ENCODE data around the gene MACROD2.

Gene MACROD2

DNA sequence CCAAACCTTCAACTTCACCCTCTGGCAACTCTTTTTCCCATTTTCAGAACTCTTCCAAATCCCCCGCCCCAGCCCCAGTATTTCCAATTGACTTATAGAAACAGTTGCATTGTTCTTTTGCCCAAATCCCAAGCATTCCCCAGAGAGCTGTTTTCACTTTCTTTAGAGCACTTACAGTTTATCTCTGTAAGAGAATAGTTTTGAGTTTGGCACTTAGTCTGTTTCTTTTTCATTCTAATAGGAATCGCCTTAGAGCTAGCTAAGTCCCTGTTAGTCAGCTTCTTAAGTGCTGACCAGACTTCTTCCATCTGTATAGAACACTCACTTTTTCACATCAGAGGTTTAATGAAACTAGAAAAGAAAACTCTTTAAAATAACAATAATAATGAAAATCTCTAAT, 716.3 kb downstream of the MACROD2 start:
- DNase-seq (ENCODE audit: low spot score): no peak

GRCh38 chr20:14712302-14712739, 717.0 kb downstream of the MACROD2 start:
- no peak for DNase-seq (ENCODE audit: low spot score)

DNA sequence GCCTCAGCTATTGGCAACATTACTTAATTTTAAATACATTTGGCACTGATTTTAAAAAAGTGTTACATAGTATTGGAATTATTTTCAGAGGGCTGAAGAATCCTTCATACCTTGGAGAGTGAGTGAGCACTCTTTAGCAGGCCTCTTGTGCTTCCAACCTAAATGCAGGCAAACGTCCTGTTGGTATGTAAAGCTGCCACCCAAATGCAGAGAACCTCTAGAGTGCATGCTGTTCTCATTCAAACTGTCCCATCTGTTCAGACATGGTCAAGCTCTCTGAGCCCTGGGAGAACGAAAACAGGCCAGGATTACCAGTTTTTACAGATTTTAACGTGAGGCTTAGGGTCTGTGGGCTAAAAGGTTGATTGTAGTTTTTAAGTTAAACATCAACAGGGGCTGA, 720.1 kb downstream of the MACROD2 start:
- no peak for DNase-seq (ENCODE audit: low spot score)

DNA sequence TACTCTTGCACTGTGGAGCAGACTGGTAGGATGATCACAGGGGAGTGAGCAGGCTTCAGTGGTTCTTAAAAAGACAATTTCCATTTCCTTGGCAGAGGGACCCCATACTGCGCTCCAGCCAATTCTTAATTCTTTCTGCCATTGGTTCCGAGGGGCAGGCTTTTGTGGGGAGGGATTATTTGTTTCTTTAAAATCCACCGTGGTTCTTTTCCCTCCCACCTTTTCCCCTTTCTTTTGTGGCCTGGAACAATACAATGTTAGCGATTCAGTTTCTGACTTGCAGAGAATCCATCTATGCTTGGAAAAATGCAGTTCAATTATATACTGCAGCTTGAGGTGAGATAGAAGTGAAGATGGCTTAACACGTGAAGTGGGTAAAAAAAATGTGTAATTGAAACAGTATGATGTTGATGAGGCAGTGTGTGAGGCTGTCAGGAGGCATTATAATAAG, 721.1 kb downstream of the MACROD2 start:
- DNase-seq (ENCODE audit: low spot score): no peak

DNA sequence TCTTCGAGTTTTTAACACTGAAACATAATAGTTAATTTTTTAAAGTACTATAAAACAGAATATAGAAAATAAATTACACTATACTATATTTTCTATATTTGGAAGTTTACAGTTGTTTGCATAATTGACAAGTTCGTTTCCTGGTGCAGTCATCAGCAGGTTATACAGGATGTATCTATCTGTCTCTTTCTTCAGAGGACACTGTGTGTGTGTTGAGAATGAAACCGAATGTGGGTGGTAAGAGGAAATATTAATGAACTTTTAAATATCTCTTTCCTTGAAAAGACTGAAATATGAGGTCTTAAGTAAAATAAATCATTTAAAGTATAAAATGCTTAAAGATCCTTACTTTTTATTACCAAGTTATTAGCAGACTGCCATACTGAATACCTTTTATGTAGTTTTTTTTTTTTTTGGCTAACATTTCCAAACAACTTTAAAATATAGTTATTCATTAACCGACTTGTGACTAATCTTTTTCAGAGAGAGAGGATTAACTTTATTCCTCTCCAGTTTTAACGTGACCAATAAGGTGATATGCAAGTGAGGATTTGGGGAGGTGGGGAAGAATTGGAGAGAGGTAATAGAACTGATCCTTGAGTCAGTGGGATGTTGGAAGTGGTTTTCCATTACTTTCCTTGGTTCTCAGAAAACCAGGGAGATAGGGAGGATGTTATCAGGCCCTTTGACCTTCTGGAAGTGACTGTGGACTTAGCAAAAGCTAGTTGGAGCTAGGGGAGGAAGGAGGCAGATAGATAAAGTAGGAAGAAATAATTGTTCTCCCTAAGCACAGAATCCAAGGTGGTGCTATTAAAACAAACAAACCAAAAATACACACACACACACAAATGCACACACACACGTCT, 722.1 kb downstream of the MACROD2 start:
- DNase-seq (ENCODE audit: low spot score): no peak

DNA sequence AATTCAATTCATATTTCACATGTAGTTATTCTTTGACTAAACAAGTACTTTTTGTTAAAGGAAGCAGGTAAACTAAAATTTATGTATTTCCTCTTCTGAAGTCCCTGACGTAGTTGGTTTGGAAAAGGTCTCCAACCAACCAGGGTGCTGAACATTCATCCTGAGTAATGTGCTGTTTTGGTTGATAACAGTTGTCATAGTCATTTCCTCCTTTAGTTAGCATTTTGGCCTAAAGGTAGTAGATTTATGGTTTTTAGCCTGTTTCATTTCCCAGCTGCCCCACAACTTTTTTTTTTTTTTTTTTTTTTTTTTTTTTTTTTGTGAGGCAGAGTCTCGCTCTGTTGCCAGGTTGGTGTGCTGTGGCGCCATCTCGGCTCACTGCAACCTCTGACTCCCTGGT, 724.9 kb downstream of the MACROD2 start:
- DNase-seq (ENCODE audit: low spot score): no peak

DNA sequence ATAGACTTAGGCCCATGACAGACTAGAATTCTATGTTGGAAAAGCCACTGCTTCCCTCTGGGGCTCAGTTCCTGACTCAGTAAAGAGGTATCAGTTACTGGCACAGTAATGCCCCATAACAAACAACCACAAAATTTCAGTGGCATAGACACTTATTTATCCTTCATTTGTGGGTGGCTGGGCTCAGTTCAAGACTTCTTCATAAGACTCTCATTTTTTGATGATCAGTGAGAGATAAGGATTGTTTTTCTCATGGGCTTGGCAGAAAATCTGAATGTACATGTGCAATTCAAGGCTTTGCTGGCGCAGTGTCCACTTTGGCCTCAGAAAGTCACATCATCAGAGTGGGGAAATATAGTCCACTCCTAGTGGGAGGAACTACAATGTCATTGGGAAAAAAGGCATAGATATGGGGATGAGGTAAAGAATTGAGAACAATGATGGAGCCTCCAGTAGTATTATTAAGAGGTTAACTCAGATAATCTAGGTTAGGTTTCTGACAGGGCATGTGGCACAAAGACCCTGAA, 726.7 kb downstream of the MACROD2 start:
- DNase-seq (ENCODE audit: low spot score): no peak

- DNase-seq (ENCODE audit: low spot score): no peak
Observed at GRCh38 chr20:14723614-14724013, 728.3 kb downstream of the MACROD2 start.

- DNase-seq (ENCODE audit: low spot score): no peak
Observed at GRCh38 chr20:14724036-14724435, 728.7 kb downstream of the MACROD2 start.

DNA sequence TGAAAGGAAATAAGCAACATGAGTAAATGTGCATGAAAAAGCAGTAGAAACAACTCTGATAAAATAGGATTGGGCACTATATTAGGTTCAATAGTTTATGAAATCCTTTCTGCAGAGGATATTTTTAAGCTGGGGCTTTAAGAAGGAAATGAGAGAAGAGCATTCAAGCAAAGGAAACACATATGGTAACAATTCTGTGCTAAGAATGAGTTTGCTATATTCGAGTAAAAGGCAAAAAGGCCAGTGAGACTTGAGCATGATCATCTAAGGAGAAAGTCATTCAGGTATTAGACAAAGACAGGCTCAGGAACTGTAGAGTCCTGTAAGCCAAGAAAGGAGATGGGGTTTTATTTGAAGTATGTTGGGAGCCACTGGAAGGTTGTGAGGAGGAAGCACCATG, 729.2 kb downstream of the MACROD2 start:
- DNase-seq (ENCODE audit: low spot score): no peak

DNA sequence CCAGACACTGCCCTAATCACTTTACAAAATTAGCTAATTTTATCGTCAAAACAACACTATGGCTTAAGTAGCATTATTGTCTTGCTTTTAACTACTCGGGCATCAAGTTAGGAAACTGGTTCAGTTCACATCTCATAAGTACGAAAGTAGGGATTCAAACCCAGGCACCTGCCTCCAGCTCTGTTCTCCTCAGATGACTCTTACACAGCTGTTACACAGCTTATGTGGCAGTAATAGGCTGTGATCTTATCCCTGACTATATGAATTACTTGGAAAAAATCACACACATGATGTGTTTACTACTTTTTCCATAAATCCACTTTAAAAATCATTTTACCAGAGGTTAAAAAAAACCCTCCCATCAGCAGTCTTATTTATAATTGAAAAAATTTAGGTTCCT, 731.3 kb downstream of the MACROD2 start:
- no peak for DNase-seq (ENCODE audit: low spot score)

GRCh38 chr20:14727485-14728150, 732.3 kb downstream of the MACROD2 start:
- no peak for DNase-seq (ENCODE audit: low spot score)

GRCh38 chr20:14729390-14729789, 734.1 kb downstream of the MACROD2 start:
- DNase-seq (ENCODE audit: low spot score): no peak

- DNase-seq (ENCODE audit: low spot score): no peak
Observed at GRCh38 chr20:14732343-14732742, 737.0 kb downstream of the MACROD2 start.

DNA sequence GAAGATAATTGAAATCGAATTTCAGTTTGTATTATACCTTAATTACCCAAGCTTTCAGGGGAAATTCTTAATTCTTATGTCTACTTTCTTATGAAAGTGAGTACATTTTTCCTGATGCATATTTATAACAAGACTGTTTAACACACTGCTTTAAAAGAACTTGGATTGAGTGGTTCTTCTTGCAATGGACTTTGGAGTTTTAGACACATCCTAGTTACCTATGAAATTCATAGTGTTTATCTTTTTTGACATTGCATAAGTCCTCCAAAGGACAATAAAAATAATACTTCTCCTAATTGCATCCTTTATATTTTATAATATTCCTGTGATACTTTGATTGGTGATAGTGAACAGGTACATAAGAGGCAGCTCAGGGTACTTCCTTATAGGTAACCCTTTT, 737.7 kb downstream of the MACROD2 start:
- DNase-seq (ENCODE audit: low spot score): no peak

GRCh38 chr20:14740380-14740779, 745.1 kb downstream of the MACROD2 start:
- no peak for DNase-seq (ENCODE audit: low spot score)

GRCh38 chr20:14741616-14742015, 746.3 kb downstream of the MACROD2 start:
- DNase-seq (ENCODE audit: low spot score): no peak

- DNase-seq (ENCODE audit: low spot score): no peak
Observed at GRCh38 chr20:14744723-14745122, 749.4 kb downstream of the MACROD2 start.

GRCh38 chr20:14745830-14746229, 750.5 kb downstream of the MACROD2 start:
- DNase-seq (ENCODE audit: low spot score): no peak

DNA sequence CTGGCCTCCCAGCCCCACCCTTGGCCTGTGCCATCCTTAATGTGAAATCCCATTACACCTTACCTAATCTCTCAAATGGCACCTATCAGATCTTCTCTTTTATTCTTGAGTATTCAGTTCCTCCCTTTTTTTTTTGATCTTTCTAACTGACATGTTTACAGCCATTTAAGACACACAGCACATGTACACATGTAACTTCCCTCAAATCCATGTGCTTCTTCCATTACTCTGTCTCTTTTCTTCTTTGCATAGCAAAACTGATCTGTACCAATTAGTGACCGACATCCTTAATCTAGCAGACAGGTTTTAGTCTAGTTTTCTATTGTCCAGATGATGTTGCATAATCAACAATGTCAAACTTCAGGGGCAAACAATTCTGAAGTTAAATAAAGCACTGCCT, 755.9 kb downstream of the MACROD2 start:
- DNase-seq (ENCODE audit: low spot score): no peak

- DNase-seq (ENCODE audit: low spot score): no peak
Observed at GRCh38 chr20:14757728-14758127, 762.4 kb downstream of the MACROD2 start.

DNA sequence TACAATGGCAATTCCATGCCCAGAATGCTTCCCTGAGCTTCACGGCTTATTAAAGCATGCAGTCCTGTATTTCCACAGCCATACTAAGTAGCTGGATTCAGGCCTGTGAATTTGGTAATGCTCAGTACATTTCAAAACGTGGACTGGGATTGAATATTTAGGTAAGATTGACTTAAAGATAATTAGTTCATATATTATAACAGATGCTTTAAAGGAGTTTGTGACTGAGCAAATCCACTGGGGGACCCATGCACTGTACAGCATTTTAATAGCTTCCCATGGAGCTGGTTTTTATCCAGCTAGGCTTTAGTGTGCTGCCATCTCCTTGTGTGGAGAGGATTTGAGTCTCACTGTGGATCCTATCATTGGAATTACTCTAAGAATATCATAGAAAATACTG, 763.0 kb downstream of the MACROD2 start:
- no peak for DNase-seq (ENCODE audit: low spot score)

DNA sequence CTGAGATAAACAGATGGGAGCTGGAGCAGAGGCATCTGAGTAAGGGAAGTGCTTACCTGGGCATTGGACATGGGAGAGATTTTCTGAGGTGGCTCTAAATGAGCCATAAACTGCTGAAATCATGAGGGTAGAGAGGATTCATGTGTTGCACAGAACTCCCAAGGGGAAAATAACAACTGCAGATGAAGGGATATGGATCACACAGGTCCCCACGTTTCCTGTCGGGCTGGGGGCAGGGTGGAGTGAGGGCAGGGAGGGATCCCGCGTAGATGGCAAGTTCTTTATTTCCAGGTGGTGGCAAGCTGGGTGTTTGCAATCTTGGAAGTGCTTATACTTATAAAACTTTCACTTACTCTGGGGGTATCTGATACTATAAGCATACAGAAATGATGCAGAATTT, 764.7 kb downstream of the MACROD2 start:
- no peak for DNase-seq (ENCODE audit: low spot score)
